ENCODE measurements around the gene TMEM263. TPM values are rescaled to one million over a fixed set of nuclear protein-coding genes. Genes with fewer than 3 reads are reported as not detected.

The TMEM263 gene
- total and polyA plus RNA-seq, 2 of the 8 experiments (the other 6 are each of a cell fraction or from before 2014, with no cell fraction given), result 2.9 to 12.3 TPM

GRCh38 chr12:106915635-106916026 lies 40.1 kb upstream of the TMEM263 start (continued):
- TF ChIP-seq KDM5A (IDR thresholded peaks at IDR 0.05; ENCODE audit: low read length) (no peak), KDM1A (IDR thresholded peaks at IDR 0.05; ENCODE audit: borderline replicate concordance, low read length) (no peak), SP2 (IDR thresholded peaks at IDR 0.05; ENCODE audit: low read length) (no peak), FOSL1 (IDR thresholded peaks at IDR 0.05; ENCODE audit: insufficient read depth, low read depth, low read length) (no peak), SIX5 (IDR thresholded peaks at IDR 0.05; ENCODE audit: low read depth, low read length) (no peak)

Measured in H1 (cell line).